ENCODE data around the gene B4GALT6. TPM values are rescaled to one million over a fixed set of nuclear protein-coding genes. Genes with fewer than 3 reads are reported as not detected.

Gene B4GALT6
- total and polyA plus RNA-seq, 2 of the 13 experiments (the other 11 are each of a cell fraction or from before 2014, with no cell fraction given) = 1.9 to 3.3 TPM

GRCh38 chr18:31583185-31583854, 101.1 kb downstream of the B4GALT6 start (continued):
- TF ChIP-seq TRAFD1 (CRISPR knock-in tag; IDR thresholded peaks at IDR 0.05; ENCODE audit: borderline replicate concordance) = no peak
- TF ChIP-seq PRDM15 (CRISPR knock-in tag; IDR thresholded peaks at IDR 0.05) = no peak
- no peak for TF ChIP-seq HES4 (CRISPR knock-in tag; IDR thresholded peaks at IDR 0.05; ENCODE audit: borderline replicate concordance)
- TF ChIP-seq ATM (IDR thresholded peaks at IDR 0.05; ENCODE audit: borderline replicate concordance) = no peak
- TF ChIP-seq ZNF280D (CRISPR knock-in tag; IDR thresholded peaks at IDR 0.05) = no peak
- no peak for TF ChIP-seq SIX4 (CRISPR knock-in tag; IDR thresholded peaks at IDR 0.05)
- no peak for TF ChIP-seq GTF3A (CRISPR knock-in tag; conservative IDR thresholded peaks at IDR 0.05)
- TF ChIP-seq YEATS4 (CRISPR knock-in tag; IDR thresholded peaks at IDR 0.05; ENCODE audit: borderline replicate concordance) = no peak
- TF ChIP-seq SOX6 (IDR thresholded peaks at IDR 0.05) = no peak
- TF ChIP-seq SOX6 (CRISPR knock-in tag; IDR thresholded peaks at IDR 0.05) = no peak
- TF ChIP-seq AKAP8 (CRISPR knock-in tag; IDR thresholded peaks at IDR 0.05) = no peak
- TF ChIP-seq E2F5 (CRISPR knock-in tag; conservative IDR thresholded peaks at IDR 0.05) = no peak
- 0 out of 2 replicates have a peak, but pooled peaks have one; percentile 11 for TF ChIP-seq KAT8 (CRISPR knock-in tag; IDR thresholded peaks at IDR 0.05)
- TF ChIP-seq NAIF1 (CRISPR knock-in tag; IDR thresholded peaks at IDR 0.05; ENCODE audit: borderline replicate concordance) = no peak
- TF ChIP-seq MEF2D (CRISPR knock-in tag; IDR thresholded peaks at IDR 0.05) = no peak
- no peak for TF ChIP-seq ZFY (CRISPR knock-in tag; IDR thresholded peaks at IDR 0.05)
- TF ChIP-seq TBX2 (CRISPR knock-in tag; IDR thresholded peaks at IDR 0.05; ENCODE audit: borderline replicate concordance) = no peak
- no peak for TF ChIP-seq PCBP2 (optimal IDR thresholded peaks at IDR 0.05; ENCODE audit: low read depth, low read length, poor library complexity, severe bottlenecking)
- no peak for TF ChIP-seq ZNF607 (CRISPR knock-in tag; IDR thresholded peaks at IDR 0.05; ENCODE audit: borderline replicate concordance)

All from HepG2 (cell line).